ENCODE measurements around the gene NUP155. TPM values are rescaled to one million over a fixed set of nuclear protein-coding genes. Genes with fewer than 3 reads are reported as not detected.

NUP155 gene
- total RNA-seq, 1 donor from 2014 or later = 89.3 TPM

GRCh38 chr5:37326536-37326935 is 44.4 kb downstream of the NUP155 start:
- H3K36me3 ChIP-seq = peaks cover 23% of the 10 kb centered on the region
- H3K27me3 Mint-ChIP-seq (ENCODE audit: insufficient read depth, low read depth) = no peaks in the 10 kb centered on the region
- H3K4me1 ChIP-seq = no peaks in the 10 kb centered on the region
- no peaks in the 10 kb centered on the region for H3K27me3 ChIP-seq
- no peak overlapping the region for H3K4me3 Mint-ChIP-seq
- H3K79me2 ChIP-seq (ENCODE audit: low read depth) = no peaks in the 10 kb centered on the region
- H3K9ac ChIP-seq = no peak overlapping the region
- H3K4me1 Mint-ChIP-seq = no peaks in the 10 kb centered on the region
- no peak overlapping the region for H3K4me3 ChIP-seq
- TF ChIP-seq EZH2phosphoT487 (IDR thresholded peaks at IDR 0.05) = no peak
- TF ChIP-seq EZH2 (IDR thresholded peaks at IDR 0.05) = no peak
- TF ChIP-seq, protein P1, sequence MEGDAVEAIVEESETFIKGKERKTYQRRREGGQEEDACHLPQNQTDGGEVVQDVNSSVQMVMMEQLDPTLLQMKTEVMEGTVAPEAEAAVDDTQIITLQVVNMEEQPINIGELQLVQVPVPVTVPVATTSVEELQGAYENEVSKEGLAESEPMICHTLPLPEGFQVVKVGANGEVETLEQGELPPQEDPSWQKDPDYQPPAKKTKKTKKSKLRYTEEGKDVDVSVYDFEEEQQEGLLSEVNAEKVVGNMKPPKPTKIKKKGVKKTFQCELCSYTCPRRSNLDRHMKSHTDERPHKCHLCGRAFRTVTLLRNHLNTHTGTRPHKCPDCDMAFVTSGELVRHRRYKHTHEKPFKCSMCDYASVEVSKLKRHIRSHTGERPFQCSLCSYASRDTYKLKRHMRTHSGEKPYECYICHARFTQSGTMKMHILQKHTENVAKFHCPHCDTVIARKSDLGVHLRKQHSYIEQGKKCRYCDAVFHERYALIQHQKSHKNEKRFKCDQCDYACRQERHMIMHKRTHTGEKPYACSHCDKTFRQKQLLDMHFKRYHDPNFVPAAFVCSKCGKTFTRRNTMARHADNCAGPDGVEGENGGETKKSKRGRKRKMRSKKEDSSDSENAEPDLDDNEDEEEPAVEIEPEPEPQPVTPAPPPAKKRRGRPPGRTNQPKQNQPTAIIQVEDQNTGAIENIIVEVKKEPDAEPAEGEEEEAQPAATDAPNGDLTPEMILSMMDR (IDR thresholded peaks at IDR 0.05) = no peak
- H3K9me3 ChIP-seq (ENCODE audit: low read depth) = no peaks in the 10 kb centered on the region
- peaks cover 5% of the 10 kb centered on the region for H4K20me1 ChIP-seq (ENCODE audit: low read depth)
- no peak overlapping the region for H2AFZ ChIP-seq (replicated peaks)
- H3K27ac ChIP-seq = no peak overlapping the region
- no peaks in the 10 kb centered on the region for H3K9me3 Mint-ChIP-seq
- no peaks in the 10 kb centered on the region for H3F3A ChIP-seq (ENCODE audit: low read depth)
- DNase-seq (ENCODE audit: low spot score) = no peak
- peaks cover 14% of the 10 kb centered on the region for H3K36me3 Mint-ChIP-seq
- H3K4me2 ChIP-seq = no peak overlapping the region
- H3K27ac Mint-ChIP-seq = no peak overlapping the region

GRCh38 chr5:37323607-37324006 is 47.3 kb downstream of the NUP155 start:
- no peaks in the 10 kb centered on the region for H3K79me2 ChIP-seq (ENCODE audit: low read depth)
- no peak overlapping the region for H3K4me2 ChIP-seq
- H3K4me1 ChIP-seq = no peaks in the 10 kb centered on the region
- H3K9me3 ChIP-seq (ENCODE audit: low read depth) = no peaks in the 10 kb centered on the region
- no peaks in the 10 kb centered on the region for H3F3A ChIP-seq (ENCODE audit: low read depth)
- no peak overlapping the region for H3K27ac ChIP-seq
- no peak overlapping the region for H3K4me3 ChIP-seq
- no peak overlapping the region for H3K9ac ChIP-seq
- no peak overlapping the region for H3K4me3 Mint-ChIP-seq
- H3K27ac Mint-ChIP-seq = no peak overlapping the region
- peaks cover 5% of the 10 kb centered on the region for H4K20me1 ChIP-seq (ENCODE audit: low read depth)
- H3K4me1 Mint-ChIP-seq = no peaks in the 10 kb centered on the region
- TF ChIP-seq, protein P1 (IDR thresholded peaks at IDR 0.05) = no peak
- no peak for TF ChIP-seq EZH2 (IDR thresholded peaks at IDR 0.05)
- TF ChIP-seq EZH2phosphoT487 (IDR thresholded peaks at IDR 0.05) = no peak
- no peaks in the 10 kb centered on the region for H3K27me3 ChIP-seq
- peaks cover 14% of the 10 kb centered on the region for H3K36me3 ChIP-seq
- no peaks in the 10 kb centered on the region for H3K27me3 Mint-ChIP-seq (ENCODE audit: insufficient read depth, low read depth)
- DNase-seq (ENCODE audit: low spot score) = no peak
- no peak overlapping the region for H2AFZ ChIP-seq (replicated peaks)
- H3K9me3 Mint-ChIP-seq = no peaks in the 10 kb centered on the region
- peaks cover 18% of the 10 kb centered on the region for H3K36me3 Mint-ChIP-seq

GRCh38 chr5:37319037-37319782 is 51.7 kb downstream of the NUP155 start:
- H3K79me2 ChIP-seq (ENCODE audit: low read depth) = no peaks in the 10 kb centered on the region
- no peak for DNase-seq (ENCODE audit: low spot score)
- no peak overlapping the region for H2AFZ ChIP-seq (replicated peaks)
- H3K27ac Mint-ChIP-seq = no peak overlapping the region
- no peak for TF ChIP-seq EZH2 (IDR thresholded peaks at IDR 0.05)
- no peak for TF ChIP-seq EZH2phosphoT487 (IDR thresholded peaks at IDR 0.05)
- TF ChIP-seq, protein P1 (IDR thresholded peaks at IDR 0.05) = no peak
- H3K9me3 ChIP-seq (ENCODE audit: low read depth) = no peaks in the 10 kb centered on the region
- no peaks in the 10 kb centered on the region for H3K27me3 ChIP-seq
- no peaks in the 10 kb centered on the region for H4K20me1 ChIP-seq (ENCODE audit: low read depth)
- no peaks in the 10 kb centered on the region for H3K4me1 ChIP-seq
- no peak overlapping the region for H3K4me2 ChIP-seq
- no peaks in the 10 kb centered on the region for H3K4me1 Mint-ChIP-seq
- H3K9ac ChIP-seq = no peak overlapping the region
- H3K36me3 ChIP-seq = peaks cover 10% of the 10 kb centered on the region
- H3K9me3 Mint-ChIP-seq = no peaks in the 10 kb centered on the region
- H3F3A ChIP-seq (ENCODE audit: low read depth) = no peaks in the 10 kb centered on the region
- no peak overlapping the region for H3K27ac ChIP-seq
- peaks cover 24% of the 10 kb centered on the region for H3K36me3 Mint-ChIP-seq
- H3K4me3 ChIP-seq = no peak overlapping the region
- no peak overlapping the region for H3K4me3 Mint-ChIP-seq
- H3K27me3 Mint-ChIP-seq (ENCODE audit: insufficient read depth, low read depth) = no peaks in the 10 kb centered on the region
